OCI-LY7 (cell line): ENCODE data around the gene DYNLT2. TPM values are rescaled to one million over a fixed set of nuclear protein-coding genes. Genes with fewer than 3 reads are reported as not detected.
A peak's percentile ranks its signal among the peaks of the same experiment; 100 is the strongest.

Experiments used
- BruUV-seq: library from RNA; stranded (reverse); fragments of 400-500 nt; replicated peaks from 2 replicates; lab custom pipeline; 2021; lab: Mats Ljungman, UMichigan
- CTCF ChIA-PET: fragments of 300-600 bp; sonication (Branson Sonifier 250); formaldehyde crosslinking; loops from one replicate; lab custom pipeline; 2022; ENCODE audit warnings: antibody characterized with exemption; ENCODE audit not compliant: unreplicated experiment; lab: Charles Lee
- POLR2A ChIA-PET: fragments of 300-600 bp; sonication (Branson Sonifier 250); formaldehyde crosslinking; loops from one replicate; lab custom pipeline; 2022; ENCODE audit warnings: antibody characterized with exemption; lab: Charles Lee
- DNase-seq: peaks from one replicate; pipeline ENCODE4 v3.0.0-alpha.2; 2015; ENCODE audit warnings: low spot score
- H2AFZ ChIP-seq: fragments of 200-600 bp; sonication (generic), shearing (Covaris generic); 2 replicates; pipeline ENCODE4 v1.6.1; 2014; ENCODE audit warnings: mild to moderate bottlenecking, antibody characterized with exemption, low read length, moderate library complexity
- H3K27ac ChIP-seq: fragments of 200-600 bp; sonication (generic); 2 replicates; pipeline ENCODE4 v1.5.1; 2014; ENCODE audit warnings: mixed run types, low read depth, mild to moderate bottlenecking, moderate library complexity, low read length, inconsistent platforms; ENCODE audit not compliant: poor library complexity, severe bottlenecking
- H3K36me3 ChIP-seq: fragments of 200-600 bp; sonication (generic); 2 replicates; pipeline ENCODE4 v1.6.1; 2014; ENCODE audit warnings: mild to moderate bottlenecking, antibody characterized with exemption, low read length, moderate library complexity, mixed read lengths; ENCODE audit not compliant: insufficient read depth
- H3K4me1 ChIP-seq: fragments of 200-600 bp; sonication (generic); 2 replicates; pipeline ENCODE4 v1.5.1; 2014; ENCODE audit warnings: mild to moderate bottlenecking, low read length; ENCODE audit not compliant: insufficient read depth, poor library complexity, severe bottlenecking
- H3K4me2 ChIP-seq: fragments of 200-600 bp; sonication (generic); 2 replicates; pipeline ENCODE4 v1.6.1; 2014; ENCODE audit warnings: mild to moderate bottlenecking, low read length
- H3K4me3 ChIP-seq: fragments of 200-600 bp; sonication (generic); 2 replicates; pipeline ENCODE4 v1.5.1; 2014; ENCODE audit warnings: mild to moderate bottlenecking, low read depth, low read length; ENCODE audit not compliant: poor library complexity, severe bottlenecking
- H3K79me2 ChIP-seq: fragments of 200-600 bp; sonication (generic); 2 replicates; pipeline ENCODE4 v1.6.1; 2016; ENCODE audit warnings: low read depth, mild to moderate bottlenecking, low read length, moderate library complexity, mixed read lengths; ENCODE audit not compliant: insufficient read depth
- H3K9me2 ChIP-seq: fragments of 200-600 bp; sonication (generic); 2 replicates; pipeline ENCODE4 v1.6.1; 2016; ENCODE audit warnings: mild to moderate bottlenecking, low read length, mixed read lengths; ENCODE audit not compliant: insufficient read depth
- H3K9me3 ChIP-seq: fragments of 200-600 bp; sonication (generic); 2 replicates; pipeline ENCODE4 v1.6.1; 2014; ENCODE audit warnings: mild to moderate bottlenecking, mixed run types, low read length, mixed read lengths
- H4K20me1 ChIP-seq: fragments of 200-600 bp; sonication (generic); 2 replicates; pipeline ENCODE4 v1.6.1; 2014; ENCODE audit warnings: mild to moderate bottlenecking, antibody characterized with exemption, low read length, moderate library complexity, mixed read lengths; ENCODE audit not compliant: insufficient read depth
- EZH2phosphoT487 ChIP-seq: fragments of 200-600 bp; sonication (generic); IDR thresholded peaks from 2 replicates; pipeline ENCODE4 v1.6.1; 2018; ENCODE audit warnings: low read depth, borderline replicate concordance, mild to moderate bottlenecking, mixed run types, antibody characterized with exemption, low read length, moderate library complexity, mixed read lengths
- intact Hi-C: fragments of 100-400 bp; cut with micrococcal nuclease; formaldehyde crosslinking; loops from one replicate; pipeline ENCODE4 v1.10.0; 2022; ENCODE audit not compliant: unreplicated experiment
- total RNA-seq, 2 experiments: library from RNA; depleted of rRNA in 1 of 2; stranded (reverse); fragments of >200 nt in 1 of 2; shearing (Covaris generic) in 1 of 2; gene quantifications; 2 replicates each; pipeline ENCODE4 v1.2.3, GENCODE V29; 2014 to 2022
- TF ChIP-seq, protein P1 (sequence below): fragments of 200-600 bp; sonication (generic); conservative IDR thresholded peaks from 2 replicates; pipeline ENCODE4 v1.5.1; 2014; ENCODE audit warnings: mild to moderate bottlenecking, antibody characterized with exemption, low read length, moderate library complexity, mixed read lengths

DYNLT2 gene
- total RNA-seq, 2 experiments from 2014 or later = 6.4 to 7.7 TPM

DNA sequence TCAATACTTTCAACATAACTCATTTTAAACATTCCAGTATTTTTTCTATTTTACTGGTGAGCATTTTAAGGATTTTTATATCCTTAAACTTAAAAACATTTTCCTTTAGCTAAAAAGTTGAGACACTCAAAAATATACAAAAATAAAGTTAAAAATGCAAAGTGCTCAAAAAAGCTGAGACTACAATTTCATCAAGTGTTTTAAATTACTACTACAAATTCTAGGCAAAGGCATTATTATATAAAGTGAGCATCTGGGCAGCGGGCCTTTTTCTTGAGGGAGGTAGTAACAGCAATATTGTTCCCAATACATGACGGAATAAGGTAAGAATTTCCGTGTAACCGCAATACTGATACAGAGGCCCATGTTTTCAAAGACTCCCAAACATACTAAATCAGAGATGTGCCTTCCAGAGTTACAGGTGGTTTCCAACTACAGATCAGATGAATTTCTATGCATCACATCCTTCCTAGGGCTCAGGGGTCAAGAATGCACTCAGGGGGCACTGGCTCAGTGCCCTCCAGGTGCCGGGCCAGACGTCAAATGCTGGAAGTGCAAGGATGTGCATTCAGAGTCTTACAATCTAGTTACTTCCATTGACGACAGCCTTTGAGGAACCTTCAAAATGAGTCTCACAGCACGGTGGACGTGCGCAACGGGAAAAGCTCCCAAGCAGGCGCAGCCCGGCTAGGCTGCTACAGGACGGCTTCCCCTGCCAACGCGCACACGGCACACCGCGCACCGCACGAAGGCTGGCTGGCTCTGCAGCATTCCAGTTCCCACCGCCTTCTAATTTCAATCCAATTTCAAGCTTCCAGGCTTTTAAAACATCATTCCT, 28.8 kb downstream of the DYNLT2 start:
- Histone ChIP-seq H3K79me2 (peaks cover 57% of the 10 kb centered on the region), H3K27ac (peak overlapping the region; percentile 86), H3K9me3 (no peaks in the 10 kb centered on the region), H3K36me3 (peaks cover 26% of the 10 kb centered on the region), H3K4me3 (peak overlapping the region; percentile 83), H4K20me1 (peaks cover 22% of the 10 kb centered on the region), H3K9me2 (no peaks in the 10 kb centered on the region), H2AFZ (peak overlapping the region; percentile 38; the same call in 1 of the 2 replicates), H3K4me2 (peak overlapping the region; percentile 96), H3K4me1 (peaks cover 26% of the 10 kb centered on the region)
- intact Hi-C loops = loop anchor here (1.0 kb wide), 1 partner anchor 20 kb away; the partner anchor contains the start of genes C6orf120 and WDR27
- POLR2A ChIA-PET = interaction anchor here (0.6 to 3.2 kb wide), 8 partner anchors 11 to 830 kb away, joined by 3 to 37 read pairs (median 10); partner anchors contain the start of genes C6orf120, DYNLT2, ERMARD and WDR27
- BruUV-seq = no TSS peak
- peak; percentile 59 for DNase-seq
- CTCF ChIA-PET = no interaction called here
- no peak for TF ChIP-seq EZH2phosphoT487
- TF ChIP-seq, protein P1, sequence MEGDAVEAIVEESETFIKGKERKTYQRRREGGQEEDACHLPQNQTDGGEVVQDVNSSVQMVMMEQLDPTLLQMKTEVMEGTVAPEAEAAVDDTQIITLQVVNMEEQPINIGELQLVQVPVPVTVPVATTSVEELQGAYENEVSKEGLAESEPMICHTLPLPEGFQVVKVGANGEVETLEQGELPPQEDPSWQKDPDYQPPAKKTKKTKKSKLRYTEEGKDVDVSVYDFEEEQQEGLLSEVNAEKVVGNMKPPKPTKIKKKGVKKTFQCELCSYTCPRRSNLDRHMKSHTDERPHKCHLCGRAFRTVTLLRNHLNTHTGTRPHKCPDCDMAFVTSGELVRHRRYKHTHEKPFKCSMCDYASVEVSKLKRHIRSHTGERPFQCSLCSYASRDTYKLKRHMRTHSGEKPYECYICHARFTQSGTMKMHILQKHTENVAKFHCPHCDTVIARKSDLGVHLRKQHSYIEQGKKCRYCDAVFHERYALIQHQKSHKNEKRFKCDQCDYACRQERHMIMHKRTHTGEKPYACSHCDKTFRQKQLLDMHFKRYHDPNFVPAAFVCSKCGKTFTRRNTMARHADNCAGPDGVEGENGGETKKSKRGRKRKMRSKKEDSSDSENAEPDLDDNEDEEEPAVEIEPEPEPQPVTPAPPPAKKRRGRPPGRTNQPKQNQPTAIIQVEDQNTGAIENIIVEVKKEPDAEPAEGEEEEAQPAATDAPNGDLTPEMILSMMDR = no peak

DNA sequence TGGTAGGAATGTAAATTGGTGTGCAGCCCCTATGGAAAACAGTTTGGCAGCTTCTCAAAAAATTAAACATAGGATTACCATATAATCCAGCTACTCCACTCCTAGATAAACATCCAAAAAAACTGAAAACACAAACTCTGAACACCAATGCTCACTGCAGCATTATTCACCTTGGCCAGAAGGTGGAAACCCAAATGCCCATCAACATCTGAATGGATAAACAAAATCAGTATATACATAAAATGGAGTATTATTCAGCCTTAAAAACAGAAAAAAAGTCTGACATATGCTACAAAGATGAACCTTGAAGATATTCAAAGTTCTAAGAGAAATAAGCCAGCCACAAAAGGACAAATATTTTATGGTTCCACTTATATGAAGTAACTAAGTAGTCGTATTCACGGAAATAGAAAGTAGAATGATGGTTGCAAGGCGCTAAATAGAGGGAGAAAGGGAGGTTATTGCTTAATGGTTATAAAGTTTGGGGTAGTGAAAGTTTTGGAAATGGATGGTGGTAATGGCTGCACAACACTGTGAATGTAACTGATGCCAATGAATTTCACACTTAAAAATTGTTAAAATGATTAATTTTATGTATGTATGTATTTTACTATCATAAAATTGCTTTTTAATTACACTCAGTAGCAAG, 31.0 kb downstream of the DYNLT2 start:
- H3K4me1 ChIP-seq = peaks cover 20% of the 10 kb centered on the region
- no TSS peak for BruUV-seq
- H3K36me3 ChIP-seq = peaks cover 48% of the 10 kb centered on the region
- H3K27ac ChIP-seq = no peak overlapping the region
- H3K4me3 ChIP-seq = no peak overlapping the region
- CTCF ChIA-PET = no interaction called here
- POLR2A ChIA-PET = interaction anchor here (3.5 to 4.0 kb wide), 2 partner anchors 11 to 15 kb away, joined by 23 to 28 read pairs; no protein-coding TSS in a partner anchor
- H3K4me2 ChIP-seq = no peak overlapping the region
- no peaks in the 10 kb centered on the region for H3K9me3 ChIP-seq
- H3K9me2 ChIP-seq = no peaks in the 10 kb centered on the region
- H4K20me1 ChIP-seq = peaks cover 22% of the 10 kb centered on the region
- no peak for DNase-seq
- TF ChIP-seq, protein P1 = peak; percentile 51
- TF ChIP-seq EZH2phosphoT487 = no peak
- H2AFZ ChIP-seq = no peak overlapping the region
- peaks cover 66% of the 10 kb centered on the region for H3K79me2 ChIP-seq
- intact Hi-C loops = no loop called here
